Mucosa of descending colon (tissue), 3 donors: ENCODE results near the gene CXorf49. TPM values are rescaled to one million over a fixed set of nuclear protein-coding genes. Genes with fewer than 3 reads are reported as not detected.
"Not testable (repeated sequence)": the region's sequence is repeated elsewhere in the genome, so short reads cannot be mapped to it uniquely, and the experiment has no call there.

ENCODE experiments used
- ATAC-seq: fragments of 200-7000 bp; cut with Tn5 transposase; one replicate; pipeline ENCODE4 v1.9.1; 2020; ENCODE audit warnings: mild to moderate bottlenecking, moderate library complexity
- DNase-seq, 3 donors: peaks; one replicate each; pipeline ENCODE4 v3.0.0-alpha.2; 2020
- H3K36me3 ChIP-seq: fragments of 200-600 bp; one replicate; pipeline ENCODE4 v1.8.0; 2021; ENCODE audit warnings: low read depth, mild to moderate bottlenecking
- H3K4me1 ChIP-seq: fragments of 200-600 bp; one replicate; pipeline ENCODE4 v1.8.0; 2021; ENCODE audit warnings: low read depth, mild to moderate bottlenecking
- H3K4me3 ChIP-seq: fragments of 200-600 bp; one replicate; pipeline ENCODE4 v1.8.0; 2021; ENCODE audit warnings: mild to moderate bottlenecking
- H3K9me3 ChIP-seq: fragments of 200-600 bp; one replicate; pipeline ENCODE4 v1.8.0; 2021; ENCODE audit warnings: mild to moderate bottlenecking
- intact Hi-C, 2 donors: fragments of 100-400 bp; cut with DNase I in 1 of 2; cut with micrococcal nuclease in 1 of 2; formaldehyde crosslinking; loops; one replicate each; pipeline versions ENCODE4 v1.11.0 to v1.11.1; 2022; cut with DNase I, micrococcal nuclease
- total RNA-seq, 3 donors: library from RNA; stranded (reverse); fragmentation: NEBNext Ultra II Directional in 2 of 3; extraction: Animal tissue kit (Norgen Biotek cat#: 25700) in 2 of 3; gene quantifications; one replicate each; pipeline versions ENCODE4 v1.2.1 to v1.2.4, GENCODE V29; 2021 to 2023
- TF ChIP-seq, protein P1 (sequence below): fragments of 200-600 bp; IDR thresholded peaks from one replicate; pipeline ENCODE4 v1.8.0; 2022; ENCODE audit warnings: antibody characterized with exemption, mild to moderate bottlenecking
- donor health status: DM: no; HTN: no; CAD: no; lungs with moderate emphysema.
- donor health status: DM: no; HTN: no; CAD: no.
- donor health status: DM: no; HTN: yes; CAD: no.

The CXorf49 gene
- total RNA-seq, 3 donors from 2014 or later, result not detected

GRCh38 chrX:71671043-71671780 is 46.9 kb downstream of the CXorf49 start:
- H3K9me3 ChIP-seq, result no peaks in the 10 kb centered on the region
- H3K36me3 ChIP-seq, result no peaks in the 10 kb centered on the region
- H3K4me3 ChIP-seq, result no peak overlapping the region
- no peak for ATAC-seq
- TF ChIP-seq, protein P1, sequence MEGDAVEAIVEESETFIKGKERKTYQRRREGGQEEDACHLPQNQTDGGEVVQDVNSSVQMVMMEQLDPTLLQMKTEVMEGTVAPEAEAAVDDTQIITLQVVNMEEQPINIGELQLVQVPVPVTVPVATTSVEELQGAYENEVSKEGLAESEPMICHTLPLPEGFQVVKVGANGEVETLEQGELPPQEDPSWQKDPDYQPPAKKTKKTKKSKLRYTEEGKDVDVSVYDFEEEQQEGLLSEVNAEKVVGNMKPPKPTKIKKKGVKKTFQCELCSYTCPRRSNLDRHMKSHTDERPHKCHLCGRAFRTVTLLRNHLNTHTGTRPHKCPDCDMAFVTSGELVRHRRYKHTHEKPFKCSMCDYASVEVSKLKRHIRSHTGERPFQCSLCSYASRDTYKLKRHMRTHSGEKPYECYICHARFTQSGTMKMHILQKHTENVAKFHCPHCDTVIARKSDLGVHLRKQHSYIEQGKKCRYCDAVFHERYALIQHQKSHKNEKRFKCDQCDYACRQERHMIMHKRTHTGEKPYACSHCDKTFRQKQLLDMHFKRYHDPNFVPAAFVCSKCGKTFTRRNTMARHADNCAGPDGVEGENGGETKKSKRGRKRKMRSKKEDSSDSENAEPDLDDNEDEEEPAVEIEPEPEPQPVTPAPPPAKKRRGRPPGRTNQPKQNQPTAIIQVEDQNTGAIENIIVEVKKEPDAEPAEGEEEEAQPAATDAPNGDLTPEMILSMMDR, result no peak
- intact Hi-C loops, result no loop called here
- DNase-seq, result no peak
- no peaks in the 10 kb centered on the region for H3K4me1 ChIP-seq

GRCh38 chrX:71669947-71670346 is 48.1 kb downstream of the CXorf49 start:
- H3K9me3 ChIP-seq, H3K4me1 ChIP-seq, H3K36me3 ChIP-seq, intact Hi-C loops, H3K4me3 ChIP-seq: not testable (repeated sequence)
- ATAC-seq (peak; percentile 45), DNase-seq (peak in 2 of 3 donors; percentile 12 to 15)

DNA sequence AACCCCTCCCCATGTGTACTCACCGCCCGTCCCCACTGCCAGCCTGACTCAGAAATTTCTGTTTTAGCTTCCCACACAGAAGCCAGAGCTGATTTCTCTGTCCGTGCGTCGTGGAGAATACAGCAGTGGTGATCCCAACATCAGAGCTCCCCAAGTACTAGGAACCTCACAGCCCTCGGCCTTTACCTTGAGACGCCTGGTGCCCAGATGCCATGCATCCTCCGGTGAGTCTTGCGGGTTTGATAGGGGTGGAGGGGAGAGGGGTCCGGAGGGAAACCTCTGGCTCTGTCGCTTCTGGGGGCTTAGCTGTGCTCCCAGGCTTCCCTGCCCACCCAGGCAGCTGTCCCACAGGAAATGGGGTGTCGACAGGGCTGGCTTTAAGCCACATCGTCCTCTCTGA is 48.6 kb downstream of the CXorf49 start:
- DNase-seq (peak in 1 of 3 donors; percentile 15), ATAC-seq (no peak)
- H3K9me3 ChIP-seq, result no peaks in the 10 kb centered on the region
- no peaks in the 10 kb centered on the region for H3K4me1 ChIP-seq
- TF ChIP-seq, protein P1, result no peak
- H3K4me3 ChIP-seq, result no peak overlapping the region
- intact Hi-C loops, result no loop called here
- no peaks in the 10 kb centered on the region for H3K36me3 ChIP-seq

DNA sequence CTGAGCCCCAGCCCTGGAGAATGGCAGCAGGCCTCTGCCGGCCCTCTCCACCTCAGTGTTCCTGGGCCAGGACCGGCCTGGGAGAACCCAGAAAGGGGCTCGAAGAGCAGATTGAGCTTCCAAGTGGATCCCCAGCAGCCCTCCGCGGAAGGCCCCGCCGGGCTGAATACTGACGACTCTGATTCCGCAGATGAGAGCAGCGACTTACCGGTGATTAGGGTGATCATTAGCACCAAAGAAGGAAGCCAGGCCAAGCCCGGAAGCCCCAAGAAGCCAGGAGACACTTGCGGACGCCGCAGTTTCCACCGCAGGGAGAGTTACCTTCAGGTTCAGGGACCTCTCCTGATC is 49.9 kb downstream of the CXorf49 start:
- no peaks in the 10 kb centered on the region for H3K9me3 ChIP-seq
- H3K36me3 ChIP-seq, result no peaks in the 10 kb centered on the region
- no peak overlapping the region for H3K4me3 ChIP-seq
- TF ChIP-seq, protein P1, result no peak
- DNase-seq (no peak), ATAC-seq (no peak)
- no peaks in the 10 kb centered on the region for H3K4me1 ChIP-seq
- intact Hi-C loops, result no loop called here

- ATAC-seq, result no peak
- Histone ChIP-seq H3K9me3 (no peaks in the 10 kb centered on the region), H3K36me3 (no peaks in the 10 kb centered on the region), H3K4me1 (no peaks in the 10 kb centered on the region), H3K4me3 (no peak within 1 kb of the TSS)
- TF ChIP-seq, protein P1, result no peak
- peak in 1 of 3 donors; percentile 48 for DNase-seq
- intact Hi-C loops, result no loop called here
Observed at GRCh38 chrX:71667328-71668247, 50.5 kb downstream of the CXorf49 start, which contains the start of gene LOC101059915. LOC101059915 (plus strand) TSS chrX:71667546.
